Vagina (tissue), 2 donors: Measurements from ENCODE around the gene NBL1. TPM values are rescaled to one million over a fixed set of nuclear protein-coding genes. Genes with fewer than 3 reads are reported as not detected.
A peak's percentile ranks its signal among the peaks of the same experiment; 100 is the strongest.

Source experiments
- DNase-seq, 2 donors: peaks; one replicate each; pipeline ENCODE4 v3.0.0-alpha.2; 2017; ENCODE audit errors: extremely low spot score in 2 of 2
- H3K27ac ChIP-seq: fragments of 200-600 bp; sonication (generic); one replicate; pipeline ENCODE4 v1.5.1; 2019
- H3K27me3 ChIP-seq: fragments of 200-600 bp; sonication (generic); one replicate; pipeline ENCODE4 v1.5.1; 2019
- H3K36me3 ChIP-seq, 2 donors: fragments of 200-600 bp; sonication (generic); one replicate each; pipeline ENCODE4 v1.5.1; 2017 to 2019
- H3K4me1 ChIP-seq: fragments of 200-600 bp; sonication (generic); one replicate; pipeline ENCODE4 v1.5.1; 2019
- H3K4me3 ChIP-seq, 2 donors: fragments of 200-600 bp; sonication (generic); 1 replicate in 1 of 2; 2 replicates in 1 of 2; pipeline ENCODE4 v1.5.1; 2016 to 2019
- H3K9me3 ChIP-seq: fragments of 200-600 bp; sonication (generic); one replicate; pipeline ENCODE4 v1.5.1; 2019
- CTCF ChIP-seq, 3 experiments: fragments of 450-650 bp in 2 of 3; fragments of 200-600 bp in 1 of 3; sonication (generic) in 1 of 3; IDR thresholded peaks; one replicate each; pipeline ENCODE4 v1.5.1; 2017 to 2019; ENCODE audit warnings: antibody characterized with exemption in 3 of 3, mild to moderate bottlenecking in 2 of 3, moderate library complexity in 2 of 3
- POLR2A ChIP-seq, 2 donors: fragments of 450-650 bp; IDR thresholded peaks; one replicate each; pipeline ENCODE4 v1.6.1; 2017; ENCODE audit warnings: antibody characterized with exemption in 2 of 2, mild to moderate bottlenecking in 2 of 2, moderate library complexity in 2 of 2
- POLR2AphosphoS5 ChIP-seq, 2 donors: sonication (generic); formaldehyde crosslinking; IDR thresholded peaks; one replicate each; pipeline ENCODE4 v1.9.0; 2017; ENCODE audit warnings: antibody characterized with exemption in 2 of 2, mild to moderate bottlenecking in 2 of 2, low read depth in 1 of 2; ENCODE audit not compliant: insufficient read depth in 1 of 2
- intact Hi-C: fragments of 100-400 bp; cut with DNase I; formaldehyde crosslinking; loops from one replicate; pipeline ENCODE4 v1.15.1; 2023
- total RNA-seq: library from RNA; depleted of rRNA; stranded (reverse); fragments of >200 nt; gene quantifications from one replicate; pipeline ENCODE4 v1.2.3, GENCODE V29; 2016

Gene NBL1
- total RNA-seq, 1 donor from 2014 or later, result 148 TPM

- intact Hi-C loops, result loop anchor here (5.0 kb wide), 2 partner anchors 38 to 42 kb away; partner anchors contain the start of gene NBL1
- H3K27me3 ChIP-seq, result no peaks in the 10 kb centered on the region
- H3K9me3 ChIP-seq, result no peaks in the 10 kb centered on the region
- no peaks in the 10 kb centered on the region for H3K36me3 ChIP-seq
- no peak overlapping the region for H3K4me3 ChIP-seq
- peak overlapping the region; percentile 96 for H3K27ac ChIP-seq
- TF ChIP-seq POLR2A (IDR thresholded peaks at IDR 0.05), result no peak
- TF ChIP-seq CTCF (IDR thresholded peaks at IDR 0.05), result no peak
- TF ChIP-seq POLR2AphosphoS5 (IDR thresholded peaks at IDR 0.05; ENCODE audit: insufficient read depth in 1 of 2, low read depth in 1 of 2), result no peak
- no peak for DNase-seq
- H3K4me1 ChIP-seq, result peaks cover 73% of the 10 kb centered on the region
Observed at GRCh38 chr1:19599810-19600209, 44.3 kb upstream of the NBL1 start.

GRCh38 chr1:19602486-19602885, 41.6 kb upstream of the NBL1 start:
- Histone ChIP-seq H3K27ac (peak overlapping the region; percentile 55), H3K27me3 (no peaks in the 10 kb centered on the region), H3K4me1 (peaks cover 94% of the 10 kb centered on the region), H3K4me3 (no peak overlapping the region), H3K9me3 (no peaks in the 10 kb centered on the region), H3K36me3 (no peaks in the 10 kb centered on the region)
- intact Hi-C loops, result no loop called here
- TF ChIP-seq POLR2AphosphoS5 (IDR thresholded peaks at IDR 0.05; ENCODE audit: insufficient read depth in 1 of 2, low read depth in 1 of 2) (no peak), POLR2A (IDR thresholded peaks at IDR 0.05) (no peak), CTCF (IDR thresholded peaks at IDR 0.05) (no peak)
- DNase-seq, result no peak

- TF ChIP-seq POLR2A (IDR thresholded peaks at IDR 0.05) (no peak), CTCF (IDR thresholded peaks at IDR 0.05) (no peak), POLR2AphosphoS5 (IDR thresholded peaks at IDR 0.05; ENCODE audit: insufficient read depth in 1 of 2, low read depth in 1 of 2) (no peak)
- no peaks in the 10 kb centered on the region for H3K27me3 ChIP-seq
- no peaks in the 10 kb centered on the region for H3K36me3 ChIP-seq
- intact Hi-C loops, result no loop called here
- H3K27ac ChIP-seq, result peak overlapping the region; percentile 75
- peaks cover 91% of the 10 kb centered on the region for H3K4me1 ChIP-seq
- DNase-seq, result no peak
- H3K9me3 ChIP-seq, result no peaks in the 10 kb centered on the region
- H3K4me3 ChIP-seq, result no peak overlapping the region
Observed at GRCh38 chr1:19605967-19606366, 38.1 kb upstream of the NBL1 start.

- TF ChIP-seq POLR2AphosphoS5 (IDR thresholded peaks at IDR 0.05; ENCODE audit: insufficient read depth in 1 of 2, low read depth in 1 of 2) (no peak), POLR2A (IDR thresholded peaks at IDR 0.05) (no peak), CTCF (IDR thresholded peaks at IDR 0.05) (no peak)
- H3K4me1 ChIP-seq, result peaks cover 84% of the 10 kb centered on the region
- peak overlapping the region; percentile 75 for H3K27ac ChIP-seq
- H3K36me3 ChIP-seq, result no peaks in the 10 kb centered on the region
- no peak overlapping the region for H3K4me3 ChIP-seq
- no peak for DNase-seq
- no peaks in the 10 kb centered on the region for H3K9me3 ChIP-seq
- no peaks in the 10 kb centered on the region for H3K27me3 ChIP-seq
- intact Hi-C loops, result no loop called here
Observed at GRCh38 chr1:19606817-19607642, 37.1 kb upstream of the NBL1 start.

- TF ChIP-seq CTCF (IDR thresholded peaks at IDR 0.05), result no peak
- TF ChIP-seq POLR2AphosphoS5 (IDR thresholded peaks at IDR 0.05; ENCODE audit: insufficient read depth in 1 of 2, low read depth in 1 of 2), result no peak
- no peak for TF ChIP-seq POLR2A (IDR thresholded peaks at IDR 0.05)
- no peaks in the 10 kb centered on the region for H3K9me3 ChIP-seq
- peaks cover 79% of the 10 kb centered on the region for H3K4me1 ChIP-seq
- no peaks in the 10 kb centered on the region for H3K36me3 ChIP-seq
- peak overlapping the region; percentile 75 for H3K27ac ChIP-seq
- intact Hi-C loops, result no loop called here
- no peaks in the 10 kb centered on the region for H3K27me3 ChIP-seq
- DNase-seq, result no peak
- H3K4me3 ChIP-seq, result no peak overlapping the region
Observed at GRCh38 chr1:19608232-19608631, 35.9 kb upstream of the NBL1 start.
